Measurements from ENCODE around the gene HOXA6.
A peak's percentile ranks its signal among the peaks of the same experiment; 100 is the strongest.

HOXA6 gene

GRCh38 chr7:27148756-27149641, 1.4 kb upstream of the HOXA6 start:
- Histone ChIP-seq H3K4me2 (ENCODE audit: low read length) (peak overlapping the region; percentile 91; the same call in 1 of the 2 replicates), H4K20me1 (ENCODE audit: insufficient read depth, low read length) (no peaks in the 10 kb centered on the region), H3K9me3 (ENCODE audit: low read length) (no peaks in the 10 kb centered on the region), H3K4me3 (ENCODE audit: low read depth, low read length, poor library complexity, severe bottlenecking) (peak overlapping the region; percentile 58), H3F3A (ENCODE audit: insufficient read depth, low read length) (no peaks in the 10 kb centered on the region), H3K4me1 (ENCODE audit: insufficient read depth, low read length, severe bottlenecking) (peaks cover 61% of the 10 kb centered on the region), H3K36me3 (ENCODE audit: insufficient read depth, low read length) (no peaks in the 10 kb centered on the region), H3K27ac (ENCODE audit: low read depth, low read length, poor library complexity, severe bottlenecking) (no peak overlapping the region), H3K9ac (ENCODE audit: low read length) (no peak overlapping the region; the same call in 1 of the 2 replicates), H3K27me3 (ENCODE audit: insufficient read depth, low read length) (peaks cover 24% of the 10 kb centered on the region; the same call in 1 of the 2 replicates), H2AFZ (ENCODE audit: low read length) (no peak overlapping the region), H3K79me2 (ENCODE audit: insufficient read depth, low read length) (no peaks in the 10 kb centered on the region), H3K9me2 (ENCODE audit: low read depth, low read length) (no peaks in the 10 kb centered on the region)
- TF ChIP-seq EZH2 (IDR thresholded peaks at IDR 0.05; ENCODE audit: borderline replicate concordance, low read length) (no peak), CTCF (IDR thresholded peaks at IDR 0.05; ENCODE audit: low read length) (no peak)

- Histone ChIP-seq H3K27me3 (ENCODE audit: insufficient read depth, low read length) (peaks cover 24% of the 10 kb centered on the region; the same call in 1 of the 2 replicates), H3K4me2 (ENCODE audit: low read length) (peak overlapping the region; percentile 91), H3K9me3 (ENCODE audit: low read length) (no peaks in the 10 kb centered on the region), H3K79me2 (ENCODE audit: insufficient read depth, low read length) (no peaks in the 10 kb centered on the region), H3K9ac (ENCODE audit: low read length) (peak overlapping the region; percentile 42; the same call in 1 of the 2 replicates), H2AFZ (ENCODE audit: low read length) (no peak overlapping the region), H4K20me1 (ENCODE audit: insufficient read depth, low read length) (no peaks in the 10 kb centered on the region), H3K9me2 (ENCODE audit: low read depth, low read length) (no peaks in the 10 kb centered on the region), H3K4me1 (ENCODE audit: insufficient read depth, low read length, severe bottlenecking) (peaks cover 64% of the 10 kb centered on the region), H3K4me3 (ENCODE audit: low read depth, low read length, poor library complexity, severe bottlenecking) (peak overlapping the region; percentile 58), H3F3A (ENCODE audit: insufficient read depth, low read length) (no peaks in the 10 kb centered on the region), H3K27ac (ENCODE audit: low read depth, low read length, poor library complexity, severe bottlenecking) (no peak overlapping the region), H3K36me3 (ENCODE audit: insufficient read depth, low read length) (no peaks in the 10 kb centered on the region)
- TF ChIP-seq CTCF (IDR thresholded peaks at IDR 0.05; ENCODE audit: low read length) (no peak), EZH2 (IDR thresholded peaks at IDR 0.05; ENCODE audit: borderline replicate concordance, low read length) (no peak)
Measured at GRCh38 chr7:27148031-27148755, 619 bp upstream of the HOXA6 start.

- Histone ChIP-seq H3K79me2 (ENCODE audit: insufficient read depth, low read length) (no peaks in the 10 kb centered on the region), H3K9me3 (ENCODE audit: low read length) (no peaks in the 10 kb centered on the region), H4K20me1 (ENCODE audit: insufficient read depth, low read length) (no peaks in the 10 kb centered on the region), H3F3A (ENCODE audit: insufficient read depth, low read length) (no peaks in the 10 kb centered on the region), H3K36me3 (ENCODE audit: insufficient read depth, low read length) (no peaks in the 10 kb centered on the region), H3K27ac (ENCODE audit: low read depth, low read length, poor library complexity, severe bottlenecking) (no peak overlapping the region), H3K27me3 (ENCODE audit: insufficient read depth, low read length) (peaks cover 16% of the 10 kb centered on the region; the same call in 1 of the 2 replicates), H3K4me2 (ENCODE audit: low read length) (peak overlapping the region; percentile 91; the same call in 1 of the 2 replicates), H3K4me1 (ENCODE audit: insufficient read depth, low read length, severe bottlenecking) (peaks cover 65% of the 10 kb centered on the region), H3K9me2 (ENCODE audit: low read depth, low read length) (no peaks in the 10 kb centered on the region), H3K4me3 (ENCODE audit: low read depth, low read length, poor library complexity, severe bottlenecking) (no peak overlapping the region), H2AFZ (ENCODE audit: low read length) (no peak overlapping the region), H3K9ac (ENCODE audit: low read length) (no peak overlapping the region)
- no peak for TF ChIP-seq CTCF (IDR thresholded peaks at IDR 0.05; ENCODE audit: low read length)
- no peak for TF ChIP-seq EZH2 (IDR thresholded peaks at IDR 0.05; ENCODE audit: borderline replicate concordance, low read length)
Measured at GRCh38 chr7:27146491-27147198, 929 bp downstream of the HOXA6 start.
